RWPE1 (cell line): ENCODE data around the gene NAGS.
"Not testable (repeated sequence)": the region's sequence is repeated elsewhere in the genome, so short reads cannot be mapped to it uniquely, and the experiment has no call there.

ENCODE experiments used
- CTCF ChIA-PET: fragments of 350-600 bp; sonication (Branson Sonifier 250); formaldehyde crosslinking; extraction: SDS; loops from one replicate; lab custom pipeline; 2021; lab: Yijun Ruan, JAX
- POLR2A ChIA-PET: fragments of 400-600 bp; formaldehyde crosslinking; extraction: SDS; loops from one replicate; lab custom pipeline; 2020; ENCODE audit warnings: antibody characterized with exemption; ENCODE audit not compliant: low non-redundant PET; lab: Yijun Ruan, JAX
- DNase-seq: peaks from one replicate; pipeline ENCODE4 v3.0.0; 2012; ENCODE audit warnings: low spot score
- H3K27ac ChIP-seq: fragments of 450-650 bp; 2 replicates; pipeline ENCODE4 v1.5.1; 2017
- CTCF ChIP-seq: fragments of 450-650 bp; conservative IDR thresholded peaks from 2 replicates; pipeline ENCODE4 v1.5.1; 2017; ENCODE audit warnings: low read depth, mild to moderate bottlenecking

NAGS gene

GRCh38 chr17:44023545-44024270, 19.3 kb downstream of the NAGS start:
- no peak for DNase-seq
- no peak for TF ChIP-seq CTCF
- peak overlapping the region; percentile 23; the same call in 1 of the 2 replicates for H3K27ac ChIP-seq
- ChIA-PET CTCF (interaction anchor here (1.1 kb wide), 1 partner anchor 18 kb away, joined by 5 read pairs; no protein-coding TSS in a partner anchor), POLR2A (interaction anchor here (0.7 kb wide), 1 partner anchor 184 kb away, joined by 3 read pairs; no protein-coding TSS in a partner anchor)

- no peak overlapping the region; the same call in 1 of the 2 replicates for H3K27ac ChIP-seq
- DNase-seq = no peak
- no peak for TF ChIP-seq CTCF
- ChIA-PET CTCF (interaction anchor here (1.1 kb wide), 1 partner anchor 18 kb away, joined by 5 read pairs; no protein-coding TSS in a partner anchor), POLR2A (no interaction called here)
Observed at GRCh38 chr17:44024271-44024663, 19.8 kb downstream of the NAGS start.

- POLR2A ChIA-PET = no interaction called here
- no peak for DNase-seq
- CTCF ChIA-PET = interaction anchor here (0.6 to 1.1 kb wide), 2 partner anchors 17 to 386 kb away, joined by 3 to 5 read pairs; no protein-coding TSS in a partner anchor
- 0 out of 2 replicates have a peak overlapping the region, but pooled peaks have one; percentile 5 for H3K27ac ChIP-seq
- no peak for TF ChIP-seq CTCF
Observed at GRCh38 chr17:44024853-44025252, 20.4 kb downstream of the NAGS start.

- peak overlapping the region; percentile 21 for H3K27ac ChIP-seq
- CTCF ChIA-PET = interaction anchor here (0.9 kb wide), 1 partner anchor 102 kb away, joined by 4 read pairs; no protein-coding TSS in a partner anchor
- POLR2A ChIA-PET = no interaction called here
- no peak for TF ChIP-seq CTCF
- no peak for DNase-seq
Observed at GRCh38 chr17:44029736-44030135, 25.3 kb downstream of the NAGS start.

- no peak for DNase-seq
- TF ChIP-seq CTCF = no peak
- CTCF ChIA-PET = no interaction called here
- POLR2A ChIA-PET = no interaction called here
- no peak overlapping the region for H3K27ac ChIP-seq
Observed at GRCh38 chr17:44030482-44030881, 26.1 kb downstream of the NAGS start.

- ChIA-PET CTCF (no interaction called here), POLR2A (no interaction called here)
- no peak overlapping the region for H3K27ac ChIP-seq
- DNase-seq = no peak
- TF ChIP-seq CTCF = no peak
Observed at GRCh38 chr17:44033861-44034408, 29.5 kb downstream of the NAGS start.

GRCh38 chr17:44034688-44035087, 30.3 kb downstream of the NAGS start:
- H3K27ac ChIP-seq, CTCF ChIA-PET, DNase-seq, POLR2A ChIA-PET: not testable (repeated sequence)
